Measurements from ENCODE around the gene EPB41L4A.
"Not testable (repeated sequence)": the region's sequence is repeated elsewhere in the genome, so short reads cannot be mapped to it uniquely, and the experiment has no call there.

EPB41L4A gene

DNA sequence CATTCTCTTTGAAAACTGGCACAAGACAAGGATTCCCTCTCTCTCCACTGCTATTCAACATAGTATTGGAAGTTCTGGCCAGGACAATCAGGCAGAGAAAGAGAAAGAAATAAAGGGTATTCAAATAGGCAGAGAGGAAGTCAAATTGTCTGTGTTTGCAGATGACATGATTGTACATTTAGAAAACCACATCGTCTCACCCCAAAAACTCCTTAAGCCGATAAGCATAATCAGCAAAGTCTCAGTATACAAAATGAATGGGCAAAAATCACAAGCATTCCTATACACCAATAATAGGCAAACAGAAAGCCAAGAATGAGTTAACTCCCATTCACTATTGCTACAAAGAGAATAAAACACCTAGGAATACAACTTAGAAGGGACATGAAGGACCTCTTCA lies 21.0 kb upstream of the EPB41L4A start:
- TF ChIP-seq, protein P1, sequence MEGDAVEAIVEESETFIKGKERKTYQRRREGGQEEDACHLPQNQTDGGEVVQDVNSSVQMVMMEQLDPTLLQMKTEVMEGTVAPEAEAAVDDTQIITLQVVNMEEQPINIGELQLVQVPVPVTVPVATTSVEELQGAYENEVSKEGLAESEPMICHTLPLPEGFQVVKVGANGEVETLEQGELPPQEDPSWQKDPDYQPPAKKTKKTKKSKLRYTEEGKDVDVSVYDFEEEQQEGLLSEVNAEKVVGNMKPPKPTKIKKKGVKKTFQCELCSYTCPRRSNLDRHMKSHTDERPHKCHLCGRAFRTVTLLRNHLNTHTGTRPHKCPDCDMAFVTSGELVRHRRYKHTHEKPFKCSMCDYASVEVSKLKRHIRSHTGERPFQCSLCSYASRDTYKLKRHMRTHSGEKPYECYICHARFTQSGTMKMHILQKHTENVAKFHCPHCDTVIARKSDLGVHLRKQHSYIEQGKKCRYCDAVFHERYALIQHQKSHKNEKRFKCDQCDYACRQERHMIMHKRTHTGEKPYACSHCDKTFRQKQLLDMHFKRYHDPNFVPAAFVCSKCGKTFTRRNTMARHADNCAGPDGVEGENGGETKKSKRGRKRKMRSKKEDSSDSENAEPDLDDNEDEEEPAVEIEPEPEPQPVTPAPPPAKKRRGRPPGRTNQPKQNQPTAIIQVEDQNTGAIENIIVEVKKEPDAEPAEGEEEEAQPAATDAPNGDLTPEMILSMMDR (IDR thresholded peaks at IDR 0.05): no peak

DNA sequence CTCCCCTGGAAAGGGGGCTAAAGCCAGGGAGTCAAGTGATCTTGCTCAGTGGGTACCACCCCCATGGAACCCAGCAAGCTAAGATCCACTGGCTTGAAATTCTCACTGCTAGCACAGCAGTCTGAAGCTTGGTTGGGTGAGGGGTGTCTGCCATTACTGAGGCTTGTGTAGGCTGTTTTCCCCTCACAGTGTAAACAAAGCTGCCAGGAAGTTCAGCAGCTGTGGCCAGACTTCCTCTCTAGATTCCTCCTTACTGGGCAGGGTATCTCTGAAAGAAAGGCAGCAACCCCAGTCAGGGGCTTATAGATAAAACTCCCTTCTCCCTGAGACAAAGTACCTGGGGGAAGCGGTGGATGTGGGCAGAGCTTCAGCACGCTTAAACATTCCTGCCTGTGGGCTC lies 17.1 kb upstream of the EPB41L4A start:
- TF ChIP-seq, protein P1 (IDR thresholded peaks at IDR 0.05): no peak
- H3K9me3 ChIP-seq: peaks cover 0 to 8% (median 0%) of the 10 kb centered on the region in 3 donors
- H3K4me3 ChIP-seq: no peak overlapping the region
- no peaks in the 10 kb centered on the region for H3K4me1 ChIP-seq
- H3K36me3 ChIP-seq: no peaks in the 10 kb centered on the region
- no peak for DNase-seq
- intact Hi-C loops (cut with DNase I; ENCODE audit: low total_unique reads): no loop called here
- no peak overlapping the region for H3K27ac ChIP-seq
- H3K27me3 ChIP-seq: no peaks in the 10 kb centered on the region

More for the DNA sequence above, 21.0 kb upstream of the EPB41L4A start:
- intact Hi-C loops (cut with DNase I; ENCODE audit: low total_unique reads): no loop called here
- no peak overlapping the region for H3K4me3 ChIP-seq
- no peaks in the 10 kb centered on the region for H3K36me3 ChIP-seq
- no peak for DNase-seq
- peaks cover 0 to 13% (median 0%) of the 10 kb centered on the region in 3 donors for H3K9me3 ChIP-seq
- H3K27me3 ChIP-seq: no peaks in the 10 kb centered on the region
- H3K4me1 ChIP-seq: no peaks in the 10 kb centered on the region
- no peak overlapping the region for H3K27ac ChIP-seq

DNA sequence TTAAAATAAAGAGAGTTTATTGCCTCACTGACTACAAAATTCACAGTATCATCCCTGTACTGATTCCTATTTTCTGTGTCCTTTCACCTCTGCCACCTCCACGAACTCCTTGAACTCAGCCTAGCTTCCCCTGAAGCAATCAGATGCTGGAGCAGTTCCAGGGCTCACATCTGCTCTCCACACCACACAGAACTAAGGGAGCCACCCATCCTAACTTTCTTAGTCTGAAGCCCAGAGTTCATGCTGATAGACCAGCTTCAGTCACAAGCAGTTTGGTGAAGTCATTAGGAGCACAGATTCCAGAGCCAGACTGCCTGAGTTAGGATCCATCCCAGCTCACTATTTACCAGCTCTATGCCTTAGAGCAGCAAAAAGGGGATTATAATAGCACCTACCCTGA lies 15.6 kb upstream of the EPB41L4A start:
- intact Hi-C loops (cut with DNase I; ENCODE audit: low total_unique reads): no loop called here
- no peaks in the 10 kb centered on the region for H3K4me1 ChIP-seq
- no peaks in the 10 kb centered on the region for H3K9me3 ChIP-seq
- TF ChIP-seq, protein P1 (IDR thresholded peaks at IDR 0.05): no peak
- no peak for DNase-seq
- H3K27ac ChIP-seq: no peak overlapping the region
- H3K27me3 ChIP-seq: no peaks in the 10 kb centered on the region
- H3K4me3 ChIP-seq: no peak overlapping the region
- no peaks in the 10 kb centered on the region for H3K36me3 ChIP-seq

DNA sequence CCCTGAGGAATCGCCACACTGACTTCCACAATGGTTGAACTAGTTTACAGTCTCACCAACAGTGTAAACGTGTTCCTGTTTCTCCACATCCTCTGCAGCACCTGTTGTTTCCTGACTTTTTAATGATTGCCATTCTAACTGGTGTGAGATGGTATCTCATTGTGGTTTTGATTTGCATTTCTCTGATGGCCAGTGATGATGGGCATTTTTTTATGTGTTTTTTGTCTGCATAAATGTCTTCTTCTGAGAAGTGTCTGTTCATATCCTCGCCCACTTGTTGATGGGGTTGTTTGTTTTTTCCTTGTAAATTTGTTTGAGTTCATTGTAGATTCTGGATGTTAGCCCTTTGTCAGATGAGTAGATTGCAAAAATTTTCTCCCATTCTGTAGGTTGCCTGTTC lies 7.1 kb upstream of the EPB41L4A start:
- H3K4me3 ChIP-seq; H3K36me3 ChIP-seq; DNase-seq; intact Hi-C loops (cut with DNase I; ENCODE audit: low total_unique reads); H3K27ac ChIP-seq; H3K27me3 ChIP-seq; H3K4me1 ChIP-seq; H3K9me3 ChIP-seq: not testable (repeated sequence)

DNA sequence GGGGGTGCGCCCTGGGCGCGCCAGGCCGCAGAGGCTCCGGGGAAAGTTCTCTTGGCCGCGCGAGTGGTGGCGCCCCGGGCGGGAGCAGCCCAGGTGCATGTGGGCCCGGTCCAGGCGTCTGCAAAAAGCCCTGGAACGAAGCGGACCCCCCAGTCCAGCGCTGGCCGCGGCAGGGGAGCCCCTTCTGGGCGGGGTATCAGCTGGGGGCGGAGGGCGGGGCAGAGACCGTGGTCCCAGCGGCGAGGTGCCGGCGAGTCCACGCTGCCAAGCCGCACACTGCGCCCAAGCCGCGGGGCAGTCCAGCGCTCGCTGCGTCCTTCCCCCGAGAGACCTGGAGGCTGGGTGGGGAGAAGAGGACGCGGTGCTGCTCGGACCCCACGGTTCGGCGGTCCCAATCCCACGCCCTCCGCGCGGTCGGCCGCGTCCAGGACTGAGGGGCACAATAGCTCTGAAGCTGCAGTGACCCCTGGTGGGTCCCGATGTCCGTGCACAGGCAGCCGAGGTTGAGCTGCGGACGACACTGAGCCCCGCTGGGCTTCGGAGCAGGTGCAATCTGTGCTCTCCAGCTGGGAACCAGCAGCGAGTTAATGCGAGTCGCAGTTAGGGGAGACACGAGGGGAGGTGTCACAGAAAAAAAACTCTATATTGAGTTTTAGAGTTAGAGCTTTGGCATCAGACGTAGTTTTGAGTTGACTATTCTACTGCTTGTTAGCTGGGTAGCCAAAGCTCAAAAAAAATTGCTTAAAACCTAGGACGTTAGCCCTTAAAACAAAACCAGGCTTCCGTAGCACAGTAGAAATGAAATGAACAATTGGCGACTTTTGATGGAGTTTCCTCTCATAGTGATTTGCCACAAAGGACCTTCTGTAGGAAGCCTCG lies 1.1 kb upstream of the EPB41L4A start:
- H3K36me3 ChIP-seq: no peaks in the 10 kb centered on the region
- H3K27ac ChIP-seq: peak overlapping the region; percentile 67 to 77
- H3K27me3 ChIP-seq: no peaks in the 10 kb centered on the region
- peak; percentile 83 to 87 for DNase-seq
- peaks cover 0 to 11% (median 0%) of the 10 kb centered on the region in 4 donors for H3K4me1 ChIP-seq
- peak overlapping the region; percentile 93 to 96 for H3K4me3 ChIP-seq
- no peaks in the 10 kb centered on the region for H3K9me3 ChIP-seq
- TF ChIP-seq, protein P1 (IDR thresholded peaks at IDR 0.05): peak; percentile 88 to 91
- intact Hi-C loops (cut with DNase I; ENCODE audit: low total_unique reads): loop anchor here (5.0 kb wide), 1 partner anchor 208 kb away; no protein-coding TSS in a partner anchor

DNA sequence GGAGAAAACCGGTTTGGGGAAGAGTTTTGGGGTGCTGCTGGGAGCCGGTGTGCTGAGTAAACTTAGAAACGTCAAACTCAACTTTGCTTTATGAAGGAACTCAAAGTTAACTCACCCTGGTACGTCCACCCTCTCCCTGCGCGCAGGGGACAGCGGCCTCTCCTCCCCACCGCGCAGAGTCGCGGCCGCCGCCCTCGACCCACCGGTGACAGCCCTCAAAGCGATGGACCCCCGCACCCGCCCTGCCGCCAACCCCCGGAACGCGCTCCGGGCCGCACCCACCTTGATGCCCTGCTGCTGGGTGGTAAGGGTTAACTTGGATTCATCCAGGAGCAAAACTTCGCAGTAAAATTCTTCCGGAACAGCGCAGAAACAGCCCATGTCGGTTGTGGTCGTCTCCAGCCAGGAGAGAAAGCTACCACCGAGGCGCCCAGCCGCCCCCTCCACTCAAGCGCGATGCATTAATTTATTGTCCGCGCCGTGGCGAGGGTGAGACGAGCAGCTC lies 366 bp downstream of the EPB41L4A start:
- intact Hi-C loops (cut with DNase I; ENCODE audit: low total_unique reads): no loop called here
- Histone ChIP-seq H3K36me3 (no peaks in the 10 kb centered on the region), H3K4me3 (peak overlapping the region; percentile 93 to 96), H3K27ac (peak overlapping the region; percentile 67 to 77), H3K27me3 (no peaks in the 10 kb centered on the region), H3K4me1 (peaks cover 0 to 11% (median 0%) of the 10 kb centered on the region in 4 donors), H3K9me3 (no peaks in the 10 kb centered on the region)
- peak in 1 of 2 donors; percentile 67 for DNase-seq
- TF ChIP-seq, protein P1 (IDR thresholded peaks at IDR 0.05): no peak
